ENCODE measurements around the gene ZNF425.
A peak's percentile ranks its signal among the peaks of the same experiment; 100 is the strongest.
"Not testable (repeated sequence)": the region's sequence is repeated elsewhere in the genome, so short reads cannot be mapped to it uniquely, and the experiment has no call there.

The ZNF425 gene

GRCh38 chr7:149074116-149074885 is 51.8 kb downstream of the ZNF425 start:
- DNase-seq (ENCODE audit: low spot score): no peak

- no peak for DNase-seq (ENCODE audit: low spot score)
These were observed 53.7 kb downstream of the ZNF425 start for GRCh38 chr7:149072438-149072775.

DNA sequence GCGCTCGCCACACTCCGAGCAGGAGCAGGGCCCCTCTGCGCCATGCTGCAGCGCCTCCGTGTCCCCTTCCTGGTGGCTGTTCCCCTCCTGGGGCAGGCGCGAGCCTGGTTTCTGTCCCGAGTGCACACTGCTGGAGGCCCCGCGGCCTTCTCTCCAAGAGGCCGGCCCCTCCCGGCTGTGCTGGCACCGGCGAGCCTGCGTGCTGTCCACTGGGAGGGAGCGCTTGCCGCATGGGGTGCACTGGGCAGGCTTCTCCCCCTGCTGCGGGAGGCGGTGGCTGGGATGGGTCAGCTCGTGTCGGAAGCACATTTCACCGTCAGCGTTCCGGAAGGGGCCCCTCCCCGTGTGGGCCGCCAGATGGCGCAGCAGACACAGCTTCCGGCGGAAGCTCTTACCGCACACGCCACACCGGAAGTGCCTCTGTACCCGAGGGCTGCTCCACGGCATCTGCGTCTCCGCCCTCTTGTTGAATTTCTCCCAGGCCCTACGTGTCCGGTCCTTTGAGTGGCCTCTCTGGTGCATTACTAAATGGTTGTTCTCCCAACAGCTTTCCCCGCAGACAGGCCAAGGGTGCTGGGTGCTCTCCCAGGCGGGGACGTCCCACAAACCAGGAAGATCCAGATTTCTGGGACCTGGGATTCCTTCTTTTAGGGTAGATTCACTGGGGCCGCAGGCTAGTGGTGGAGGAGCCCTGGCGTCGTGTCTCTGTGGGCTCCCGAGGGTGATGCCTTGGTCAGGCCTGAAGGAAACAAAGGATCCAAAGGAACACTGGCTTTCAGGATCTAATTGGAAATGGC is 54.3 kb downstream of the ZNF425 start:
- peak; percentile 39 for DNase-seq (ENCODE audit: low spot score)

- DNase-seq (ENCODE audit: low spot score): no peak
These were observed 54.9 kb downstream of the ZNF425 start for GRCh38 chr7:149071182-149071635.

GRCh38 chr7:149070372-149071125 is 55.6 kb downstream of the ZNF425 start:
- no peak for DNase-seq (ENCODE audit: low spot score)

- no peak for DNase-seq (ENCODE audit: low spot score)
These were observed 58.3 kb downstream of the ZNF425 start for GRCh38 chr7:149067869-149068268.

DNA sequence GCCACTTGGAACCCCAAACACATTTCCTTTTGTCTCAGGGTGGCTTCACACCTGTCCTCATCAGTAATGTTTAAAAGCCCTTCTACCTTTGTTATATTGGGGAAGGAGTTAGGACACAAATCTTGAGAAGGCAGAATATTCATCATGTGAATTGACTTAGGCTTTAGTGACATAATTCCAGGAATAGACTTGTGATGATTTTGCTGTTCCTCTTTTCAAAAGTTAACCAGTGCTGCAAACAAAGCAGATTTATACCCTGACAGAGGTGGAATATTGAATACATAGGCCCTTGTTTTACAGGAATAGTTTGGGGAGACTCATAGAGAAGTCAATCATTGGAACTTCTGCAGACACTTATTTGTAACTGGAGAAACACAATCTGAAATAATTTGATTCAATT is 62.6 kb downstream of the ZNF425 start:
- DNase-seq (ENCODE audit: low spot score): no peak

DNA sequence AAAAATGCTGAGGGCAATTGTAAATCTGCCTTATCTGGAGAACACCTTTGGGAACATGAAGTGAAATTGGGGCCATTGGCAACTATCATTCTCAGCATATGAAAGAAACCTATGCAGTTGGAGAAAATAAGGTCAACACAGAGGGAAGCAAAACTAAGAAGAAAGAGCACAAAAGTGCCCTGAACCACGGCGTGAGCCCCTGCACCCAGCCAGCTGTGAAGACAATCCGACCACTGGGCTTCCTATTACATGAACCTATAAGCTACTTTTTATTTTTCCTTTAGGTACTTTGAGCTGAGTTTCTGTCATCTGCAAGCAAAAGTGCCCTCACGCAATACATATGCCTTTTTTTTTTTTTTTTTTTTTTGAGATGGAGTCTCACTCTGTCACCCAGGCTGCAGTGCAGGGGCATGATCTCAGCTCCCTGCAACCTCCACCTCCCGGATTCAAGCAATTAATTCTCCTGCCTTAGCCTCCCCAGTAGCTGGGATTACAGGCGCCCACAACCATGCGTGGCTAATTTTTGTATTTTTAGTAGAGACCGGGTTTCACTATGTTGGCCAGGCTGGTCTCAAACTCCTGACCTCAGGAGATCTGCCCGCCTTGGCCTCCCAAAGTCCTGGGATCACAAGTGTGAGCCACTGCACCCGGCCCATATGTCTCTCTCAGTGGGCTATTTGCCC is 63.8 kb downstream of the ZNF425 start:
- DNase-seq (ENCODE audit: low spot score): not testable (repeated sequence)

DNA sequence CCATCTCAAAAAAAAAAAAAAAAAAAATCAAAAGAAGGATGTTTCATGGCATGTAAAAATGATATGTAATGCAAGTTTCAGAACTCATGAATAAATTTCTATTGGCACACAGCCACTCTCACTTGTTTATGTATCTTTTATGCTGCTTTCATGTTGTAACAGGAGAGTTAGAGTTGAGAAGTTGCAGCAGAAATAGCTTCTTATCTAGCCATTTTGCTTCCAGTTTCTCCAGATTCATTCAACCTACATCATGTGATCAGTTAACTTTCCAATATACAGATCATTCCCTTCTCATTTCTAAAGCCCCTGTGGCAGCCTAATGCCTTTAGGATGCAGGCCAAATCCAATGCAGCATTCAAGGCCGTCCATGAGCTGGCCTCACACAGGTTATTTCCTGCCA is 66.0 kb downstream of the ZNF425 start:
- DNase-seq (ENCODE audit: low spot score): no peak

GRCh38 chr7:149053885-149054284 is 72.2 kb downstream of the ZNF425 start:
- no peak for DNase-seq (ENCODE audit: low spot score)

DNA sequence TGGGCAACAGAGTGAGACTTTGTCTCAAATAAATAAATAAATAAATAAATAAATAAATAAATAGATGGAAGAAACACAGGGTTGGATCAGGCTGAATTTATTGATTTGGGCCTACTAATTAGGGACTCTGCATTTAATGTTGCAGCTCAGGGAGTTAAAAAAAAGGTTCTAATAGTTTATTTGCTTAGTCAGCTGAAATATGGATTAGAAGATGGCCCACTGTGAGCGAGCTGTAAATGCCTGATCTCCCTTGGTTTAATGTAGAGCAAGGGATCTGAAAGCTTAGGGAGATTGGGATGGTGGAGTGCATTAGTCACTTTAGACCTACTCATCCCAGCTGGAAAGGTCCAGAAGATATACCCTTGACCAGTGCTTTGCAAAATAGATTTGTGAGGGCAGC is 72.7 kb downstream of the ZNF425 start:
- DNase-seq (ENCODE audit: low spot score): no peak

Measured in HuH-7 (cell line).